Measurements from ENCODE around the gene CBX1. TPM values are rescaled to one million over a fixed set of nuclear protein-coding genes. Genes with fewer than 3 reads are reported as not detected.

CBX1 gene
- total and polyA plus RNA-seq, 2 of the 13 experiments (the other 11 are each of a cell fraction or from before 2014, with no cell fraction given) = 17.8 to 108 TPM

DNA sequence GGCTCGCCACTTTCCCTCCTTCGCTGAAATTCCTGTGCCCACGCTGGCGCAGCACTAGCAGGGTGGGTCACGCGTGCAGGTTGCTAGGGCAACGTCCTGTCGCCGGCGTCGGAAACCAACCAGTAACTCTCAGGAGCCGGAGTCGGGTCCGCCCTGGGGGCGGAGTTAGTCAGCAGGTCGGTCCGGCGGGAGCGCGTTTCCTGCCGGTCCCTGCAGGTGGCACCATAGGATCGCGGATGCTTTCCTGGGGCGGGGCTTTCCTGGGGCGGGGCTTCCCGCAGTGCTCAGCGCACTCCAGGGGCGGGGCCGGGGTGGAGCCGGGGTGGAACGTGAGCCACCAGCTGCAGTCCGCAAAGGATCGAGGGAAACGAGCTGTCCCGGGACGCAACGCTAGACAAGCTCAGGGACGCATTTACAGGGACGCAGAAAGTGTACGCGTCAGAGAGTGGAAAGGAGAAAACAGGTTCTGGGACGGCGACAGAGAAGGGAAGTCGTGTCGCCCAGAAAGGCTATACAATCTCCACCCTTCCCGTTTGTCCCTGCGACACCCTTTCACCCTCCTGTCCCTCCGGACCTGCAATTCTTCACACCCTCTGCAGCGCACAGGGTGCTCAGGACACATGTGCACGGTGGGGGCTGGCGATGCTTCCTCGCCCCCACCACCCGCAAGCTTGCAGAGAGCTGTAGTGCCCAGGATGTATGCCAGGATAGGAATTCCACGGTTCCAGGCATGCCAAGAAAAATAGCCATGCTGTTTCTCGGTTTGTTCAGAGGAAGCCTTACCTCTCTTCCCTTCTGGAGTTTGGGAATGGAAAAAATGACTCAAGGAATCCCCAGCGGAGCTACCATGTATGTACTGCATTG, 76.0 kb downstream of the CBX1 start (continued):
- TF ChIP-seq, protein P1, sequence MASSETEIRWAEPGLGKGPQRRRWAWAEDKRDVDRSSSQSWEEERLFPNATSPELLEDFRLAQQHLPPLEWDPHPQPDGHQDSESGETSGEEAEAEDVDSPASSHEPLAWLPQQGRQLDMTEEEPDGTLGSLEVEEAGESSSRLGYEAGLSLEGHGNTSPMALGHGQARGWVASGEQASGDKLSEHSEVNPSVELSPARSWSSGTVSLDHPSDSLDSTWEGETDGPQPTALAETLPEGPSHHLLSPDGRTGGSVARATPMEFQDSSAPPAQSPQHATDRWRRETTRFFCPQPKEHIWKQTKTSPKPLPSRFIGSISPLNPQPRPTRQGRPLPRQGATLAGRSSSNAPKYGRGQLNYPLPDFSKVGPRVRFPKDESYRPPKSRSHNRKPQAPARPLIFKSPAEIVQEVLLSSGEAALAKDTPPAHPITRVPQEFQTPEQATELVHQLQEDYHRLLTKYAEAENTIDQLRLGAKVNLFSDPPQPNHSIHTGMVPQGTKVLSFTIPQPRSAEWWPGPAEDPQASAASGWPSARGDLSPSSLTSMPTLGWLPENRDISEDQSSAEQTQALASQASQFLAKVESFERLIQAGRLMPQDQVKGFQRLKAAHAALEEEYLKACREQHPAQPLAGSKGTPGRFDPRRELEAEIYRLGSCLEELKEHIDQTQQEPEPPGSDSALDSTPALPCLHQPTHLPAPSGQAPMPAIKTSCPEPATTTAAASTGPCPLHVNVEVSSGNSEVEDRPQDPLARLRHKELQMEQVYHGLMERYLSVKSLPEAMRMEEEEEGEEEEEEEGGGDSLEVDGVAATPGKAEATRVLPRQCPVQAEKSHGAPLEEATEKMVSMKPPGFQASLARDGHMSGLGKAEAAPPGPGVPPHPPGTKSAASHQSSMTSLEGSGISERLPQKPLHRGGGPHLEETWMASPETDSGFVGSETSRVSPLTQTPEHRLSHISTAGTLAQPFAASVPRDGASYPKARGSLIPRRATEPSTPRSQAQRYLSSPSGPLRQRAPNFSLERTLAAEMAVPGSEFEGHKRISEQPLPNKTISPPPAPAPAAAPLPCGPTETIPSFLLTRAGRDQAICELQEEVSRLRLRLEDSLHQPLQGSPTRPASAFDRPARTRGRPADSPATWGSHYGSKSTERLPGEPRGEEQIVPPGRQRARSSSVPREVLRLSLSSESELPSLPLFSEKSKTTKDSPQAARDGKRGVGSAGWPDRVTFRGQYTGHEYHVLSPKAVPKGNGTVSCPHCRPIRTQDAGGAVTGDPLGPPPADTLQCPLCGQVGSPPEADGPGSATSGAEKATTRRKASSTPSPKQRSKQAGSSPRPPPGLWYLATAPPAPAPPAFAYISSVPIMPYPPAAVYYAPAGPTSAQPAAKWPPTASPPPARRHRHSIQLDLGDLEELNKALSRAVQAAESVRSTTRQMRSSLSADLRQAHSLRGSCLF (CRISPR knock-in tag; IDR thresholded peaks at IDR 0.05; ENCODE audit: borderline replicate concordance) = no peak
- TF ChIP-seq ZNF235 (CRISPR knock-in tag; IDR thresholded peaks at IDR 0.05; ENCODE audit: borderline replicate concordance) (no peak), JUNB (CRISPR knock-in tag; IDR thresholded peaks at IDR 0.05; ENCODE audit: borderline replicate concordance) (peak; percentile 57; the same call in 1 of the 2 replicates), PHF20 (CRISPR knock-in tag; IDR thresholded peaks at IDR 0.05) (no peak), GABPB1 (CRISPR knock-in tag; IDR thresholded peaks at IDR 0.05) (peak; percentile 71), ZNF530 (CRISPR knock-in tag; IDR thresholded peaks at IDR 0.05; ENCODE audit: low read depth) (no peak), REL (CRISPR knock-in tag; conservative IDR thresholded peaks at IDR 0.05) (no peak), ZBTB38 (CRISPR knock-in tag; IDR thresholded peaks at IDR 0.05) (peak; percentile 14; the same call in 1 of the 2 replicates), ZNF83 (CRISPR knock-in tag; IDR thresholded peaks at IDR 0.05; ENCODE audit: borderline replicate concordance) (no peak), ZBTB7A (CRISPR knock-in tag; IDR thresholded peaks at IDR 0.05) (no peak), THAP11 (CRISPR knock-in tag; IDR thresholded peaks at IDR 0.05) (peak; percentile 58), GTF3A (CRISPR knock-in tag; conservative IDR thresholded peaks at IDR 0.05) (peak; percentile 74; the same call in 1 of the 2 replicates), ZFAT (CRISPR knock-in tag; conservative IDR thresholded peaks at IDR 0.05) (no peak), FOSL1 (CRISPR knock-in tag; IDR thresholded peaks at IDR 0.05; ENCODE audit: borderline replicate concordance) (no peak), ZNF17 (CRISPR knock-in tag; IDR thresholded peaks at IDR 0.05) (no peak)
- TF ChIP-seq, protein P2, sequence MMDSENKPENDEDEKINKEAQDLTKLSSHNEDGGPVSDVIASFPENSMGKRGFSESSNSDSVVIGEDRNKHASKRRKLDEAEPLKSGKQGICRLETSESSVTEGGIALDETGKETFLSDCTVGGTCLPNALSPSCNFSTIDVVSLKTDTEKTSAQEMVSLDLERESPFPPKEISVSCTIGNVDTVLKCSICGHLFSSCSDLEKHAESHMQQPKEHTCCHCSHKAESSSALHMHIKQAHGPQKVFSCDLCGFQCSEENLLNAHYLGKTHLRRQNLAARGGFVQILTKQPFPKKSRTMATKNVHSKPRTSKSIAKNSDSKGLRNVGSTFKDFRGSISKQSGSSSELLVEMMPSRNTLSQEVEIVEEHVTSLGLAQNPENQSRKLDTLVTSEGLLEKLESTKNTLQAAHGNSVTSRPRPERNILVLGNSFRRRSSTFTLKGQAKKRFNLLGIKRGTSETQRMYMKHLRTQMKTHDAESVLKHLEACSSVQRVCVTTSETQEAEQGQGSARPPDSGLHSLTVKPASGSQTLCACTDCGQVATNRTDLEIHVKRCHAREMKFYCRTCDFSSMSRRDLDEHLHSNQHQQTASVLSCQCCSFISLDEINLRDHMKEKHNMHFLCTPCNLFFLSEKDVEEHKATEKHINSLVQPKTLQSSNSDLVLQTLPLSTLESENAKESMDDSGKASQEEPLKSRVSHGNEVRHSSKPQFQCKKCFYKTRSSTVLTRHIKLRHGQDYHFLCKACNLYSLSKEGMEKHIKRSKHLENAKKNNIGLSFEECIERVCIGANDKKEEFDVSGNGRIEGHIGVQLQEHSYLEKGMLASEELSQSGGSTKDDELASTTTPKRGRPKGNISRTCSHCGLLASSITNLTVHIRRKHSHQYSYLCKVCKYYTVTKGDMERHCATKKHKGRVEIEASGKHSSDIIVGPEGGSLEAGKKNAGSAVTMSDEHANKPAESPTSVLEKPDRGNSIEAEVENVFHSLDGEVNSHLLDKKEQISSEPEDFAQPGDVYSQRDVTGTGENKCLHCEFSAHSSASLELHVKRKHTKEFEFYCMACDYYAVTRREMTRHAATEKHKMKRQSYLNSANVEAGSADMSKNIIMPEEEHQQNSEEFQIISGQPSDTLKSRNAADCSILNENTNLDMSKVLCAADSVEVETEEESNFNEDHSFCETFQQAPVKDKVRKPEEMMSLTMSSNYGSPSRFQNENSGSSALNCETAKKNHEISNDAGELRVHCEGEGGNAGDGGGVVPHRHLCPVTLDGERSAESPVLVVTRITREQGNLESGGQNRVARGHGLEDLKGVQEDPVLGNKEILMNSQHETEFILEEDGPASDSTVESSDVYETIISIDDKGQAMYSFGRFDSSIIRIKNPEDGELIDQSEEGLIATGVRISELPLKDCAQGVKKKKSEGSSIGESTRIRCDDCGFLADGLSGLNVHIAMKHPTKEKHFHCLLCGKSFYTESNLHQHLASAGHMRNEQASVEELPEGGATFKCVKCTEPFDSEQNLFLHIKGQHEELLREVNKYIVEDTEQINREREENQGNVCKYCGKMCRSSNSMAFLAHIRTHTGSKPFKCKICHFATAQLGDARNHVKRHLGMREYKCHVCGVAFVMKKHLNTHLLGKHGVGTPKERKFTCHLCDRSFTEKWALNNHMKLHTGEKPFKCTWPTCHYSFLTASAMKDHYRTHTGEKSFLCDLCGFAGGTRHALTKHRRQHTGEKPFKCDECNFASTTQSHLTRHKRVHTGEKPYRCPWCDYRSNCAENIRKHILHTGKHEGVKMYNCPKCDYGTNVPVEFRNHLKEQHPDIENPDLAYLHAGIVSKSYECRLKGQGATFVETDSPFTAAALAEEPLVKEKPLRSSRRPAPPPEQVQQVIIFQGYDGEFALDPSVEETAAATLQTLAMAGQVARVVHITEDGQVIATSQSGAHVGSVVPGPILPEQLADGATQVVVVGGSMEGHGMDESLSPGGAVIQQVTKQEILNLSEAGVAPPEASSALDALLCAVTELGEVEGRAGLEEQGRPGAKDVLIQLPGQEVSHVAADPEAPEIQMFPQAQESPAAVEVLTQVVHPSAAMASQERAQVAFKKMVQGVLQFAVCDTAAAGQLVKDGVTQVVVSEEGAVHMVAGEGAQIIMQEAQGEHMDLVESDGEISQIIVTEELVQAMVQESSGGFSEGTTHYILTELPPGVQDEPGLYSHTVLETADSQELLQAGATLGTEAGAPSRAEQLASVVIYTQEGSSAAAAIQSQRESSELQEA (CRISPR knock-in tag; IDR thresholded peaks at IDR 0.05; ENCODE audit: not compliant biosample characterization) = peak; percentile 34
